Cardiac fibroblast (primary cell): Measurements from ENCODE around the gene HMOX2.
A peak's percentile ranks its signal among the peaks of the same experiment; 100 is the strongest.

Experiments
- DNase-seq, 2 donors: peaks; one replicate each; pipeline versions ENCODE4 v3.0.0 to v3.0.0-alpha.2; 2010; ENCODE audit warnings: low read depth in 2 of 2
- H3K4me3 ChIP-seq, 2 donors: replicated peaks in 1 of 2; 1 replicate in 1 of 2; 2 replicates in 1 of 2; pipeline ENCODE4 v1.5.1; 2011; ENCODE audit warnings: low read depth in 2 of 2, low read length in 2 of 2, mild to moderate bottlenecking in 2 of 2, moderate library complexity in 1 of 2
- CTCF ChIP-seq: IDR thresholded peaks from one replicate; pipeline ENCODE4 v1.5.1; 2011; ENCODE audit warnings: low read depth, mild to moderate bottlenecking, low read length, inconsistent platforms

HMOX2 gene

GRCh38 chr16:4548124-4548523 is 71.9 kb downstream of the HMOX2 start:
- no peak for DNase-seq
- TF ChIP-seq CTCF = no peak
- H3K4me3 ChIP-seq = no peak overlapping the region

- TF ChIP-seq CTCF = no peak
- no peak overlapping the region for H3K4me3 ChIP-seq
- peak in 1 of 2 donors; percentile 11 for DNase-seq
Observed at GRCh38 chr16:4550591-4550990, 74.4 kb downstream of the HMOX2 start.

- H3K4me3 ChIP-seq = no peak overlapping the region
- DNase-seq = no peak
- TF ChIP-seq CTCF = no peak
Observed at GRCh38 chr16:4552541-4552940, 76.3 kb downstream of the HMOX2 start.

GRCh38 chr16:4556112-4556511 is 79.9 kb downstream of the HMOX2 start, which contains the start of gene C16orf96:
Gene C16orf96, plus strand, starts transcription at chr16:4556340. Its CDS starts 150 bp downstream, at chr16:4556490.
- peak in 1 of 2 donors; percentile 33 for DNase-seq
- no peak within 1 kb of the TSS for H3K4me3 ChIP-seq
- no peak for TF ChIP-seq CTCF

- no peak overlapping the region for H3K4me3 ChIP-seq
- no peak for TF ChIP-seq CTCF
- no peak for DNase-seq
Observed at GRCh38 chr16:4556580-4556979, 80.4 kb downstream of the HMOX2 start.

GRCh38 chr16:4557973-4558372 is 81.8 kb downstream of the HMOX2 start:
- H3K4me3 ChIP-seq = no peak overlapping the region
- no peak for TF ChIP-seq CTCF
- no peak for DNase-seq
